GM12875 (cell line): ENCODE measurements around the gene NPB.
A peak's percentile ranks its signal among the peaks of the same experiment; 100 is the strongest.
"Not testable (repeated sequence)": the region's sequence is repeated elsewhere in the genome, so short reads cannot be mapped to it uniquely, and the experiment has no call there.

Source experiments
- H3K4me3 ChIP-seq: one replicate; pipeline ENCODE4 v1.5.1; 2011; ENCODE audit warnings: low read depth, low read length, control low read depth
- CTCF ChIP-seq: IDR thresholded peaks from 2 replicates; pipeline ENCODE4 v1.5.1; 2011; ENCODE audit warnings: low read depth, mild to moderate bottlenecking, control low read depth, inconsistent platforms, low read length, moderate library complexity, borderline replicate concordance; ENCODE audit not compliant: insufficient read depth

NPB gene

GRCh38 chr17:81916234-81917001 is 14.4 kb downstream of the NPB start:
- H3K4me3 ChIP-seq, result peak overlapping the region; percentile 65
- TF ChIP-seq CTCF, result no peak

- no peak for TF ChIP-seq CTCF
- peak within 1 kb of the TSS; percentile 65 for H3K4me3 ChIP-seq
These were observed 15.7 kb downstream of the NPB start, which contains the start of gene SIRT7 for GRCh38 chr17:81917565-81918332. TSS of gene SIRT7 (minus strand) at chr17:81918176. CDS start at chr17:81918131, 45 bp downstream.

- not testable (repeated sequence) for H3K4me3 ChIP-seq
These were observed 16.3 kb downstream of the NPB start for GRCh38 chr17:81918333-81918669.

GRCh38 chr17:81918832-81919545 is 17.0 kb downstream of the NPB start:
- no peak overlapping the region for H3K4me3 ChIP-seq
- TF ChIP-seq CTCF, result no peak

- H3K4me3 ChIP-seq, result no peak overlapping the region
- no peak for TF ChIP-seq CTCF
These were observed 18.8 kb downstream of the NPB start for GRCh38 chr17:81920612-81921536.

GRCh38 chr17:81921537-81921862 is 19.5 kb downstream of the NPB start:
- TF ChIP-seq CTCF, result no peak
- H3K4me3 ChIP-seq, result no peak overlapping the region
